H1 (cell line): ENCODE data around the gene WDR7. TPM values are rescaled to one million over a fixed set of nuclear protein-coding genes. Genes with fewer than 3 reads are reported as not detected.

ENCODE experiments used
- CTCF ChIA-PET: fragments of 300-600 bp; sonication (Branson Sonifier 250); formaldehyde crosslinking; loops from one replicate; lab custom pipeline; 2021; ENCODE audit not compliant: partially characterized antibody; lab: Charles Lee
- POLR2A ChIA-PET: fragments of 300-600 bp; sonication (Branson Sonifier 250); formaldehyde crosslinking; loops from one replicate; lab custom pipeline; 2021; ENCODE audit warnings: inconsistent platforms; ENCODE audit not compliant: partially characterized antibody; lab: Charles Lee
- DNase-seq, 2 experiments: peaks; one replicate each; pipeline versions ENCODE4 v3.0.0 to v3.0.0-alpha.2; 2010 to 2022; ENCODE audit warnings: low spot score in 2 of 2, low read depth in 1 of 2, mixed read lengths in 1 of 2
- FAIRE-seq: peaks from 2 replicates; lab custom pipeline; 2011; peaks lifted over from hg19 to GRCh38; lab: Jason Lieb, UNC
- H2AFZ ChIP-seq: 2 replicates; pipeline ENCODE4 v1.8.1; 2012; ENCODE audit warnings: low read length, inconsistent platforms
- H2AK5ac ChIP-seq: 2 replicates; pipeline ENCODE4 v1.6.1; 2013; ENCODE audit warnings: low read depth, low read length
- H2BK120ac ChIP-seq: replicated peaks from 2 replicates; pipeline ENCODE3; 2013; ENCODE audit warnings: low read depth, low read length, inconsistent platforms
- H2BK12ac ChIP-seq: 2 replicates; pipeline ENCODE4 v1.6.1; 2013; ENCODE audit warnings: low read depth, low read length
- H2BK15ac ChIP-seq: 2 replicates; pipeline ENCODE4 v1.6.1; 2013; ENCODE audit warnings: low read length
- H2BK20ac ChIP-seq: 2 replicates; pipeline ENCODE4 v1.6.1; 2013; ENCODE audit warnings: low read length
- H2BK5ac ChIP-seq: 2 replicates; pipeline ENCODE4 v1.6.1; 2013; ENCODE audit warnings: low read depth, low read length
- H3K14ac ChIP-seq: 2 replicates; pipeline ENCODE4 v1.6.1; 2013; ENCODE audit warnings: inconsistent platforms; ENCODE audit not compliant: insufficient read length
- H3K18ac ChIP-seq: 2 replicates; pipeline ENCODE4 v1.6.1; 2013; ENCODE audit warnings: low read length; ENCODE audit errors: extremely low read depth
- H3K23ac ChIP-seq: 2 replicates; pipeline ENCODE4 v1.6.1; 2013; ENCODE audit warnings: inconsistent platforms; ENCODE audit not compliant: insufficient read length
- H3K23me2 ChIP-seq: 2 replicates; pipeline ENCODE4 v1.6.1; 2013; ENCODE audit warnings: low read depth, low read length
- H3K27ac ChIP-seq: 2 replicates; pipeline ENCODE4 v1.6.1; 2011; ENCODE audit warnings: low read depth, low read length, inconsistent platforms
- H3K27me3 ChIP-seq, 4 experiments: replicated peaks in 1 of 4; 1 replicate in 1 of 4; 2 replicates in 3 of 4; pipeline versions ENCODE4 v1.6.1 to v1.8.1; 2011 to 2013; ENCODE audit warnings: low read length in 3 of 4, mild to moderate bottlenecking in 3 of 4, inconsistent platforms in 2 of 4, mixed read lengths in 2 of 4, moderate library complexity in 1 of 4; ENCODE audit not compliant: control insufficient read depth in 3 of 4, insufficient read depth in 3 of 4; ENCODE audit errors: extremely low read depth in 1 of 4
- H3K36me3 ChIP-seq, 4 experiments: 2 replicates each; pipeline versions ENCODE4 v1.6.1 to v1.8.1; 2011 to 2013; ENCODE audit warnings: mild to moderate bottlenecking in 4 of 4, low read length in 3 of 4, moderate library complexity in 2 of 4, control low read depth in 1 of 4, inconsistent platforms in 1 of 4; ENCODE audit not compliant: insufficient read depth in 4 of 4, control insufficient read depth in 2 of 4
- H3K4ac ChIP-seq: replicated peaks from 2 replicates; pipeline ENCODE3; 2013; ENCODE audit warnings: low read length, low read depth, mixed read lengths, inconsistent platforms; ENCODE audit not compliant: insufficient read length
- H3K4me1 ChIP-seq, 4 experiments: replicated peaks in 1 of 4; 1 replicate in 1 of 4; 2 replicates in 3 of 4; pipeline versions ENCODE4 v1.6.1 to v1.8.1; 2011 to 2013; ENCODE audit warnings: low read length in 3 of 4, inconsistent platforms in 2 of 4, mixed read lengths in 1 of 4; ENCODE audit not compliant: insufficient read depth in 4 of 4, control insufficient read depth in 3 of 4
- H3K4me2 ChIP-seq, 2 experiments: 2 replicates each; pipeline versions ENCODE4 v1.6.1 to v1.8.1; 2011 to 2013; ENCODE audit warnings: low read depth in 2 of 2, low read length in 2 of 2, control low read depth in 1 of 2, inconsistent platforms in 1 of 2, mild to moderate bottlenecking in 1 of 2; ENCODE audit not compliant: insufficient read depth in 1 of 2
- H3K4me3 ChIP-seq, 4 experiments: fragments of 200-600, 300-600 bp in 1 of 4; sonication (generic), shearing (Covaris generic), sonication (Bioruptor Twin) in 1 of 4; 2 replicates each; pipeline versions ENCODE4 v1.5.1 to v1.8.1; 2011 to 2016; ENCODE audit warnings: low read length in 4 of 4, low read depth in 3 of 4, control low read depth in 2 of 4, inconsistent platforms in 2 of 4, mild to moderate bottlenecking in 2 of 4, mixed read lengths in 1 of 4, moderate library complexity in 1 of 4; ENCODE audit not compliant: insufficient read depth in 2 of 4; ENCODE audit errors: extremely low read depth in 1 of 4
- H3K56ac ChIP-seq: replicated peaks from 2 replicates; pipeline ENCODE3; 2013; ENCODE audit warnings: low read depth, mild to moderate bottlenecking, mixed read lengths, low read length, inconsistent platforms; ENCODE audit not compliant: insufficient read length
- H3K79me1 ChIP-seq: 2 replicates; pipeline ENCODE4 v1.6.1; 2013; ENCODE audit warnings: low read depth, low read length, control low read depth
- H3K79me2 ChIP-seq, 2 experiments: 2 replicates each; pipeline versions ENCODE4 v1.6.1 to v1.8.1; 2012 to 2013; ENCODE audit warnings: low read length in 2 of 2, mild to moderate bottlenecking in 2 of 2, inconsistent platforms in 1 of 2; ENCODE audit not compliant: insufficient read depth in 2 of 2, control insufficient read depth in 1 of 2
- H3K9ac ChIP-seq, 4 experiments: replicated peaks in 1 of 4; 1 replicate in 1 of 4; 2 replicates in 3 of 4; pipeline versions ENCODE4 v1.6.1 to v1.8.1; 2011 to 2013; ENCODE audit warnings: low read depth in 3 of 4, low read length in 3 of 4, control low read depth in 2 of 4, mild to moderate bottlenecking in 2 of 4, moderate library complexity in 2 of 4, inconsistent platforms in 1 of 4; ENCODE audit errors: extremely low read depth in 1 of 4
- H3K9me3 ChIP-seq, 2 experiments: 2 replicates each; pipeline versions ENCODE4 v1.6.1 to v1.8.1; 2012 to 2013; ENCODE audit warnings: mild to moderate bottlenecking in 2 of 2, moderate library complexity in 2 of 2, control low read depth in 1 of 2, inconsistent platforms in 1 of 2, low read depth in 1 of 2, low read length in 1 of 2, mixed read lengths in 1 of 2; ENCODE audit not compliant: insufficient read depth in 2 of 2
- H4K20me1 ChIP-seq, 2 experiments: replicated peaks in 1 of 2; 2 replicates each; pipeline versions ENCODE3 to v1.8.1; 2011 to 2013; ENCODE audit warnings: inconsistent platforms in 2 of 2, low read length in 2 of 2, mild to moderate bottlenecking in 1 of 2; ENCODE audit not compliant: insufficient read depth in 2 of 2, control insufficient read depth in 1 of 2
- H4K5ac ChIP-seq: 2 replicates; pipeline ENCODE4 v1.6.1; 2013; ENCODE audit warnings: low read length, low read depth, mixed read lengths, inconsistent platforms; ENCODE audit not compliant: insufficient read length
- H4K8ac ChIP-seq: 2 replicates; pipeline ENCODE4 v1.8.0; 2013; ENCODE audit warnings: mild to moderate bottlenecking, moderate library complexity, low read length, inconsistent platforms; ENCODE audit not compliant: insufficient read depth; ENCODE audit errors: extremely low read depth
- H4K91ac ChIP-seq: replicated peaks from 2 replicates; pipeline ENCODE3; 2013; ENCODE audit warnings: low read length, mixed read lengths, inconsistent platforms; ENCODE audit not compliant: insufficient read length
- BCL11A ChIP-seq, 2 experiments: IDR thresholded peaks; one replicate each; pipeline ENCODE4 v1.6.1; 2011; ENCODE audit warnings: low read depth in 2 of 2, low read length in 2 of 2, mild to moderate bottlenecking in 2 of 2
- CHD1 ChIP-seq: IDR thresholded peaks from 2 replicates; pipeline ENCODE4 v1.6.1; 2012; ENCODE audit warnings: low read depth, low read length, improper control_type of control experiment
- GABPA ChIP-seq: IDR thresholded peaks from 2 replicates; pipeline ENCODE4 v1.6.1; 2011; ENCODE audit warnings: mild to moderate bottlenecking, low read length, moderate library complexity, borderline replicate concordance; ENCODE audit not compliant: insufficient read depth
- HDAC6 ChIP-seq: IDR thresholded peaks from one replicate; pipeline ENCODE4 v1.7.1; 2012; ENCODE audit warnings: low read depth, mild to moderate bottlenecking, inconsistent platforms, low read length, moderate library complexity
- SUZ12 ChIP-seq: fragments of 200-600 bp; sonication (generic); IDR thresholded peaks from 2 replicates; pipeline ENCODE4 v1.6.1; 2012; ENCODE audit warnings: mild to moderate bottlenecking, inconsistent platforms, low read length, moderate library complexity, mixed read lengths
- TAF1 ChIP-seq: IDR thresholded peaks from 2 replicates; pipeline ENCODE4 v1.6.1; 2011; ENCODE audit warnings: mild to moderate bottlenecking, low read depth, low read length
- USF2 ChIP-seq: IDR thresholded peaks from 2 replicates; pipeline ENCODE4 v1.6.1; 2011; ENCODE audit warnings: low read length, improper control_type of control experiment
- WGBS, 2 experiments: shearing (Covaris generic) in 1 of 2; methylation state at CpG; one replicate each; pipeline versions ENCODE4 v1.1.6 to v1.1.7; 2013 to 2015; ENCODE audit warnings: low lambda C conversion rate in 2 of 2, mixed read lengths in 2 of 2, inconsistent platforms in 1 of 2, low coverage in 1 of 2, missing lambda C conversion rate in 1 of 2; ENCODE audit not compliant: insufficient replicate concordance in 2 of 2, insufficient coverage in 1 of 2, insufficient read length in 1 of 2; ENCODE audit errors: extremely low coverage in 1 of 2, missing lambda C conversion rate in 1 of 2; 5-methylcytosine and 5-hydroxymethylcytosine counted together
- long read RNA-seq, 2 experiments: library from RNA in 1 of 2; library from capped mRNA in 1 of 2; stranded (forward); transcript quantifications; one replicate each; pipeline ENCODE4 v2.0.0, GENCODE V29; 2021; ENCODE audit warnings: inconsistent platforms in 1 of 2
- polyA minus RNA-seq, 3 experiments: library from RNA; depleted of rRNA, polyadenylated mRNA; stranded (reverse); fragments of >200 nt; gene quantifications; 1 replicate in 2 of 3; 2 replicates in 1 of 3; pipeline ENCODE4 v1.2.3, GENCODE V29; 2011
- polyA plus RNA-seq, 7 experiments: library from polyadenylated mRNA; depleted of rRNA in 3 of 7; stranded (reverse) in 5 of 7; unstranded in 2 of 7; fragments of >200 nt in 5 of 7; fragments of 200-250 nt in 2 of 7; gene quantifications; 1 replicate in 5 of 7; 2 replicates in 1 of 7; 4 replicates in 1 of 7; pipeline versions ENCODE4 v1.2.1 to v1.2.3, GENCODE V29; 2011 to 2013; ENCODE audit warnings: missing spikeins in 2 of 7, mixed read lengths in 2 of 7
- total RNA-seq: library from RNA; stranded (reverse); fragmentation: NEBNext Ultra II Directional; extraction: Animal tissue kit (Norgen Biotek cat#: 25700); gene quantifications from 2 replicates; pipeline ENCODE4 v1.2.1, GENCODE V29; 2021

WDR7 gene
- 15.2 and 16.5 TPM in 2 replicates for total RNA-seq
- 5.5 and 9.1 TPM in 2 replicates for polyA plus RNA-seq (2011; rRNA removed)
- 6.3 TPM for polyA plus RNA-seq (2011; cell fraction: cytosol; rRNA removed)
- polyA plus RNA-seq (2011; cell fraction: nucleus; rRNA removed), result 18.9 TPM
- 5.5 to 8.4 TPM (median 6.8 TPM) in 4 replicates for polyA plus RNA-seq (2012, experiment 1 of 2)
- 0.14 TPM for polyA plus RNA-seq (2012, experiment 2 of 2)
- polyA plus RNA-seq (2013, experiment 1 of 2), result 5.0 TPM
- polyA plus RNA-seq (2013, experiment 2 of 2), result 6.4 TPM
- 76.0 and 88.4 TPM in 2 replicates for polyA minus RNA-seq (2011; rRNA and poly(A)+ RNA removed)
- 22.9 TPM for polyA minus RNA-seq (2011; cell fraction: cytosol; rRNA and poly(A)+ RNA removed)
- 73.3 TPM for polyA minus RNA-seq (2011; cell fraction: nucleus; rRNA and poly(A)+ RNA removed)
- long read RNA-seq, experiment 1, partial matches to known transcripts, result 13 of 13 reads
- long read RNA-seq, experiment 1, other reads (novel, unspliced or antisense), result 0 of 13 reads
- long read RNA-seq, experiment 2, result 0 reads

GRCh38 chr18:56650944-56651770 lies at the start of gene WDR7:
TSS of gene WDR7 (plus strand) at chr18:56651359. CDS start at chr18:56672516, 21,157 bp downstream.
- Histone ChIP-seq H4K91ac (no peak within 1 kb of the TSS), H3K27me3 (no peaks in the 10 kb centered on the region), H3K18ac (peak within 1 kb of the TSS; percentile 55; the same call in 1 of the 2 replicates), H3K9ac (peak within 1 kb of the TSS in 3 of 4 experiments; percentile 54 to 81 (median 64); a peak in 6 of 7 replicates), H2AFZ (peak within 1 kb of the TSS; percentile 97), H3K27ac (peak within 1 kb of the TSS; percentile 43; the same call in 1 of the 2 replicates), H2BK12ac (no peak within 1 kb of the TSS), H2BK120ac (peak within 1 kb of the TSS; percentile 33), H3K14ac (no peak within 1 kb of the TSS), H3K4me1 (peaks cover 0 to 2% (median 0%) of the 10 kb centered on the region in 4 experiments; a peak in 1 of 7 replicates), H3K79me2 (peaks cover 0 to 36% of the 10 kb centered on the region in 2 experiments; a peak in 2 of 4 replicates), H2BK20ac (no peak within 1 kb of the TSS), H3K4me2 (peak within 1 kb of the TSS; percentile 85 to 89), H3K23ac (no peak within 1 kb of the TSS), H2BK15ac (no peak within 1 kb of the TSS), H3K4ac (peak within 1 kb of the TSS; percentile 70), H3K23me2 (peaks cover 9% of the 10 kb centered on the region), H3K56ac (no peak within 1 kb of the TSS), H3K4me3 (peak within 1 kb of the TSS; percentile 78 to 93 (median 82)), H4K8ac (no peak within 1 kb of the TSS), H3K36me3 (no peaks in the 10 kb centered on the region), H3K79me1 (peaks cover 4% of the 10 kb centered on the region; the same call in 1 of the 2 replicates), H2AK5ac (no peak within 1 kb of the TSS), H2BK5ac (no peak within 1 kb of the TSS; the same call in none of the 2 replicates), H3K9me3 (no peaks in the 10 kb centered on the region), H4K20me1 (peaks cover 0 to 5% of the 10 kb centered on the region in 2 experiments), H4K5ac (peak within 1 kb of the TSS; percentile 41)
- POLR2A ChIA-PET, result interaction anchor here (1.0 to 2.8 kb wide), 2 partner anchors 9 to 12 kb away, joined by 7 to 23 read pairs; partner anchors contain the start of gene TXNL1
- FAIRE-seq (peak; percentile 66), DNase-seq (peak; percentile 88 to 93)
- CTCF ChIA-PET, result interaction anchor here (1.0 to 3.3 kb wide), 3 partner anchors 11 to 47 kb away, joined by 3 to 18 read pairs (median 5); no protein-coding TSS in a partner anchor
- 1% methylated on average over 47 of the region's 47 CpGs; no CpG with 5 or more reads in 1 of the 2 experiments for WGBS, 2 experiments
- TF ChIP-seq SUZ12 (no peak), USF2 (no peak), HDAC6 (no peak), GABPA (no peak), CHD1 (no peak), TAF1 (peak; percentile 73), BCL11A (IDR thresholded peaks at IDR 0.05; ENCODE audit: low read depth in 2 of 2, low read length in 2 of 2) (no peak)
